GM18517 (cell line): Measurements from ENCODE around the gene FYB1.
"Not testable (repeated sequence)": the region's sequence is repeated elsewhere in the genome, so short reads cannot be mapped to it uniquely, and the experiment has no call there.

Source experiments
- ATAC-seq: cut with Tn5 transposase; IDR thresholded peaks from one replicate; pipeline ENCODE4 v1.9.1; 2021; ENCODE audit warnings: mild to moderate bottlenecking, moderate library complexity; ENCODE audit not compliant: unreplicated experiment

FYB1 gene

DNA sequence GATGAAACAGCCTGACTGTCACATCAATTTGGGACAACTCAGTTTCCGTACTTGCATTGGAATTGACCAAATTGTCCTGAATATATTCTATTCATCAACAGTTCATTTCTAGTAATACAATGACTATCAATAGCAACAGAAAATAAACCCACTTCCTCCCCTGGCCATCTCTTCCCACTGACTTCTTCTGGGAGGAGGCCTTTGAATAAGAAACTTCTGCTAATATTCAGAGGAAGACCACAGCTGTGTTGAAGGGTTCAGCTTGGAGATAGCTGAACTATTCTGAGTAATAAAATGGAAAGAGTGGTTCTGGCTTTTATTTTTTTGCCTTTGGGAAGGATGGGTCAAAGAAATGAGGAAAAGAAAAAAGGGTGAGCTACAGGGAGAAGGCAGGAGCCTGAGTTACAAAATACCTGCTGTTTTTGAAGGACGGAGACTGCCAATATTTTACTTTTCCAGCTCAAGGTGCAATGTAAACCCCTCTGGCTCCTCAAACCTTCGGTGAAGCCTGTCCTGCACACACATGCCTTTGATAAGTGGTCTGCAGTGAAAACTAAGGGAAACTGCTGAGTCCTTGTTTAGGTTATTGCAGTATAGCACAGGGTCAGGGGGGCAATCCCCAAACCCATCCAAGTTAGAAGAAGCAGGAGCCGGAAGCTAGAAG lies 29.9 kb downstream of the FYB1 start:
- no peak for ATAC-seq

DNA sequence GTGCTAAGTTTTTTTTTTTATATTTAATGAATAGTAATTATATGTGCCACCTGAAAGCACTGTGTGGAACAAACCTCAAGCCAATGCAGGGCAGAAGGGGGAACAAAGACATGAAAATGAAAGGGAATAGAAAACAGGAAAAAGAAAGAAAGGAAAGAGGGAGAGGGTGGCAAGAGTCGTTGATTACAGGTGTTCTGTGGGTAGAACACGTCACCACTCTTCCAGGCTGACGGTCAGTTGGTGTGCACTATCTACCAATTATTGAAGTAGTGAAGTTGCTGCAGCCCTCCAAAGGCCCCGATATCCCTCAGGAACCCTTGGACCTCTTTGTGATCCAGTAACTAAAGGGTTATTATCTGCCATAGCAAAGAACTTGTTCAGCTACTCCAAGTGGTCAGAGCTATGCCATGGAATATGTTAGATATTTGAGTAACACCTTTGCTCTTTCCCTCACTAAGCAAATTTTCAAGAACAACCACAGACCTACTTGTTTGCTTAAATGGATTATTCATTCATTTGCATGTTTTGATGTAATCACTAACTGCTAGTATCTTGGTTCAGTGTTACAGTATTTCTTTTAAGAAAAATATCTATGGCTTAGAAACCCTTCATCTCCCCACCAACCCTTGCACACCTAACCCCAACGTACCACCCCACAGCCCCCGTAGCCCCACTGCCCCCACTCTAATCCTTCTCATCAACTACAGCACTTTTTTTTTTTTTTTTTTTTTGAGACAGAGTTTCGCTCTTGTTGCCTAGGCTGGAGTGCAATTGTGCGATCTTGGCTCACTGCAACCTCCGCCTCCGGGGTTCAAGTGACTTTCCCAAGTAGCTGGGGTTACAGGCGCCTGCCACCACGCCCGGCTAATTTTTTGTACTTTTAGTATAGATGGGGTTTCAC lies 31.3 kb downstream of the FYB1 start:
- no peak for ATAC-seq

DNA sequence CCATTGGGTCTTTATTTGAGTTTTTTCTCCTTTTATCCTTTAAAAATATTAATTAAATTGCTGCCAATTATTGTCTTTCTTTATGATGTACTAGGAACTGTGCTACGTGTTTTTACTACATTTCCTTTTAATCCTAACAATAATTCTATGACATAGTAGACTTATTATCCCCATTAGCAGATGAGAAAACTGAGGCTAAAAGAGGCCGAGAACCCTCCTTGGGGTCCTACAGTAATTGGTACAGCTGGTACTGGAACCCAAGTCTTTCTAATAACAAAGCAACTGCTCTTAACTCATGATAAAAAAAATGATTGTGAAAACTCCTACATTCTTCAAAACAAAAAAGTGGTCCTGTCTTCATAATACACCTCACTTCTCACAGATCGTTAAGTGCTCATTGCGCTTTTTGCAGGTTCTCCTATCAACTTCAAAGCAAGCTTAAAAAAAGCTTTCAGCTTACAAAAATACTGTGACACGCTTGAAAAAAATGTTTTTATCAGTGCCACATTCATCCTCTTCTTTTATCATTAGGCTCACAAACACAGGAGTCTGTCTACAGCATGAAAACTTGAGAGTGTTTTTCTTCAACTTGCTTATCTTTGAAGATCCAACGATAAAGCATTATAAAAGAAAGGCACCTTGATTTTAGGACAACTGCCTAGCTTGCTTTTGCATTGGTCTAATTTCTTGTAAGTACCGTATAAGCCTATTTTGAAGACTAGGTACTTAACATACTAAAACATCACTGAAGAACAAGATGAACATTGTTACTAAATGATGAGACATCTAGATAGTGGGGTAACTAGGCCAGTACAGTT lies 32.4 kb downstream of the FYB1 start:
- no peak for ATAC-seq

DNA sequence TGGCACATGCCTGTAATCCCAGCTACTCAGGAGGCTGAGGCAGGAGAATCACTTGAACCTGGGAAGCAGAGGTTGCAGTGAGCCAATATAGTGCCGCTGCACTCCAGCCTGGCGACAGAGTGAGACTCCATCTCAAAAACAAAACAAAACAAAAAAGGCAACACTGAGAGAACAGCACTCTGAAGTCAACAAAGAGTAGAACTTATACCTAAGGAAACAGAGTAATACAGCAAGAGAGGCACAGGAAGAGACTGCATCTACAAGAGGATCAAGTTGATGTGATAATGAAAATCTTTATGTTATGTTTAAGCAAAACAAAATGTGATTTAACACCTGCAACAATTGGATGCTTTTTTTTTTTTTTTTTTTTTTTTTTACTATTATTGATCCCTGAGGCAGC lies 33.1 kb downstream of the FYB1 start:
- ATAC-seq, result no peak

DNA sequence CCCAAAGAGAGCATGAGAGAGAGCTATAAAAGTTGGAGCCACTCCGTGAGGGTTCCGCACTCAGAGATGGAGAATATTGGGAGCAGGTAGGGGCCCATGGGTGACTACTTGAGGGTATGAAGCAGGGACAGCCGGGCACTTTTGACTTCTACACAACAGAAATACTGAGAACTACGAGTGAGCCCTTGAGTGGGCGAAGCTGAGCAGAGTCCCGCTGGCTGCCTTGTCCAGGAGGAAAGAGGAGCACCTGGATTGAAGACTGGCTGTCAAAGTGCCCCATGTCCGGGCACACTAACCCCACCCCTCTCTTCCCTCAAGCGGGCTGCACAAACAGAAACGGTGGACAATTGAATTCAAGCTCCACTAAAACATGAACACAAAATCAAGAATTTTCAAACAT lies 33.6 kb downstream of the FYB1 start:
- no peak for ATAC-seq

DNA sequence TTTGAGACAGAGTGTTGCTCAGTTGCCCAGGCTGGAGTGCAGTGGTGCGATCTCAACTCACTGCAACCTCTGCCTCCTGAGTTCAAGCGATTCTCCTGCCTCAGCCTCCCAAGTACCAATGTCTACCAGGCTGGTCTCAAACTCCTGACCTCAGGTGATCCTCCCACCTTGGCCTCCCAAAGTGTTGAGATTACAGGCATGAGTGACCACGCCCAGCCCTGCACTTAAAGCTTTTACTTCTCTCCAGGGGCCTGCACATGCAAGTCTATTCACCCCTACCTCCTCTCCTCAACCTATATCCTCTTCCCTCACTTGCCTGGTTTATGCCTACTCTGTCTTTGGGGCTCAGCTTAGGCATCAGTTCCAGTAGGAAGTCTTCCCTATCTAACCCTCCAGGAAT lies 39.8 kb downstream of the FYB1 start:
- not testable (repeated sequence) for ATAC-seq

DNA sequence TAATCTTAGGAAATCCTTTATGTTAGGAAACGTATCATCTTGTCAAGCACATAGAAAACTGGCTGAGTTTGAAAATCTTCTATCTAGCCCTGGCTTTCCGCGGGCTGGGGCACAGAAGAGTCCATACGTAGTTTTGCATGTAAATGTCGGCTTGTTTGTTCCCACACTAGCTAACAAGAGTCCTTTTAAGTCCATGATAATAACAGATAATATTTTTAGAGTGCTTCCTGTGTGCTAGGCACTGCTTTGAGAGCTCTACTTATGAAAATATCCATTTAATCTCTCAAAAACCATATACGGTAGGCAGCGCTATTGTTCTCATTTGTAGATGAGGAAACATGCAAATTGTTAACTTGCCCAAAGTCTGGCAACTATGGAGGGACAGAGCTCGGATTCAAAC lies 40.5 kb downstream of the FYB1 start:
- ATAC-seq, result no peak

DNA sequence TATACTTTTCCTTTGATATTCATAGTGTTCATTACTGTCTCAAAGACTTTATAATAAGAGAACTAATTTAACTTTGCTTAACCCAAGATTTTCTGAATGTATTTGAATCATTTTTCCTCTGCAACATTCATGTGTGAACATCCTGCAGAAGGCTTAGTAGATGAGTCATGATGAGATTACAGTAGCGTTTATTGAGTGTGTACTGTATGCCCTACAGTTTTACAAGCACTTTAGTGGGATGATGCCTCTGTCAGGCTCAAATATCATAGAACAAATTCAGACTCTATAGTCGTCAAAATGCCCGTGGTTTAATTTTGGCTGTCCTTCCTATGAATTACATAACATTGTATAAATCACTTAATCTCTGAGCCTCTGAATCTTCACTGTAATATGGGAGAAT lies 41.2 kb downstream of the FYB1 start:
- ATAC-seq, result no peak

DNA sequence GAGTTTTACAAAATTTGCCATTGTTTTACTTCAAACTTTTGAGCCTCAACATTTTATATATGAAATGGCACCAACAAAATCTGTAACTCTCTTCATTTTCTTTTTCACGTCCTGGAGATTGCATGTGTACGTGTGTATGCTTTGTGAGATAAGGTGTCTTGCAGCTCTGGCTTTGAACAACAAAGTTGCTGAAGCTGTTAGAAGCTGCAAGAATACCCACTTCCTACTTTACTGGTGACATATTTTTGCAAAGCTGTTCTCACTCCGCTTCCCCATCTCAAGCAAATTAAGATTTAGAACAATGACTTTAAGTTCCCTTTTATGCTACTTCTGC lies 41.8 kb downstream of the FYB1 start:
- peak; percentile 55 for ATAC-seq

DNA sequence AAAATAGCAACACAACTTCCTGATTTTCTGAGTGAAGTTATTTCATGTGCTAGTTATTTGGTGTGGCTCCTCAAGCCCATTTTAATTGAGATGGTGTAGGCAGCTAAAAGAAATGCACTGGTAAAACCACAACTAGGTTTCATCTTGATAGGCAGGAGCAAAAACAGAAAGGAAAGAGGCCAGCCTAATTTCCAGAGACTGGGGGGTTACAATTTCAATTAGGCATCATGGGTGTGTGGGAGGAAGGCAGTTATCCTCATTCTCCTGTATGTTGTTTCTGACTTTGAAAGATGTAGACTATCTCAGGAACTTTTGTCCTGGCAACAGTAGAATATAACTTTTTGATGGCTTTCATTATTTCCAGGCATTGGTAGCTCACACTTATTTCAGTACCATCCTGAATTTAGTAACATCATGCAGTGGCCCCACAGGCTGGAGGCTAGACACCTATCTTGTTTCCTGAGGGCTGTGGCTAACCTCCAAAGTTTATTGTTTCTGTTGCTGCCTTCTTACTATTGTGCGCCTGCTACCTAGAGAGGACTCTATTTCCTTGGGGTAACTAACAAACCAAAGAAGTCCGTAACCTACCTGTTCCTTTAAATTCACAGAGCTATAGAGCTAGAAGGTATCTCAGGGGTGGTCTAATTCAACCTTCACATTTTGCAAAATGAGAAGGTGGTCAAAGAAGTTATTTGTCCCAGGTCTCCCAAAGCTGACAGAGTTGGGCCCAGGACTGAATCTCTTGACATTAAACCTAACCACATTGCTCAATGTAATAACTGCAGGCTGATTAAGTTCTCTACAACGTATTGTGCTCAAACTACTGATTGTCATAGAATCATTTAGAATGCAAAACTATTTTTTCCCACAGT lies 42.4 kb downstream of the FYB1 start:
- peak; percentile 27 for ATAC-seq

DNA sequence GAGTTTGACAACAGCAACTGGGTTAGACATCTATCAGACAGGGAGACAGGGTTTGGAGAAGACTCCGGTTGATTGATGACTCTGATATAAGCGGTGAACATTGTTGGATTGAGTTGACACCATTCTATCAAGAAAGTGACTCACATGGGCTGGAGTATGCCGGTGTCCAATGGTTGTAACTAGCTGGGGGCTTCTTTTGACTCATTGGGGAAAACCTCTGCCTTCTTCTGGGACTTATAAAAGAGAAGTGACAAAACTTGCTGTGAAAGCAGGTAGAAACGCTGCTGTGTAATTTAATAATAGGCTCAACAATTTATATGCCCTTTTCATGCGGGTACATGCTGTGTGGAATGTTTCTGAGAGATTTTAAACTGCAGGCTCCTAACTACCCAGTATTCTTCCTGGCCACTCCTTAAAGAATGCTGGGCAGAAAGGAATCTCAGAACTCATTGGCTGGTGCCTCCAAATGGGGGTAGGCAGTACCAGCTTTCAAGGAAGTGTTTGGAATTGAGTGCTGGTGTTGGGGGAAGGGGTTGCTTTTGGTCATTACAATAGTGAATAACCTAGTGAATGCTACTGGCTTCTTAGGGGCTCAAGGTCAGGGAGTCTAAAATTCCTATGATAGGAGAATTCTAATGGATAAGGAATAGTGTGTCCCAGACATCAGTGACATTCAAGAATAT lies 43.9 kb downstream of the FYB1 start:
- ATAC-seq, result no peak

DNA sequence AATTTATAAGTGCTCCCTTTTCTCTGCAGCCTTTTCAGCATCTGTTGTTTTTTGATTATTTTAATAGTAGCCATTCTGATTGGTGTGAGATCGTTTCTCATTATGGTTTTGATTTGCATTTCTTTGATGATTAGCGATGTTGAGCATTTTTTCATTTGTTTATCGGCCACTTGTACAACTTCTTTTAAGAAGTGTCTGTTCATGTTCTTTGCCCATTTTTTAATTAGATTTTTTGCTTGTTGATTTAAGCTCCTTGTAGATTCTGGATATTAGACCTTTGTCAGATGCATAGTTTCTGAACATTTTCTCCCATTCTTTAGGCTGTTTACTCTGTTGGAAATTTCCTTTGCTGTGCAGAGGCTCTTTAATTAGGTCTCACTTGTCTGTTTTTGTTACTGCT lies 46.3 kb downstream of the FYB1 start:
- ATAC-seq, result no peak

DNA sequence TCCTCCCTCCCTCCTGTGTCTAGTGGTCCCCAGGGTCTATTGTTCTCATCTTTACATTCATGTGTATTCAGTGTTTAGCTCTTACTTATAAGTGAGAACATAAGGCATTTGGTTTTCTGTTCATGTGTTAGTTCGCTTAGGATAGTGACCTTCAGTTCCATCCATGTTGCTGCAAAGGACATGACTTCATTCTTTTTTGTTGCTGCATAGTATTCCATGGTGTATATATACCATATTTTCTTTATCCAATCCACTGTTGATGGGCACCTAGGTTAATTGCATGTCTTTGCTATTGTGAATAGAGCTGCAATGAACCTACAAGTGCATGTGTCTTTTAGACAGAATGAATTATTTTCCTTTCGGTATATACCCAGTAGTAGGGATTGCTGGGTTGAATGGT lies 46.8 kb downstream of the FYB1 start:
- no peak for ATAC-seq

DNA sequence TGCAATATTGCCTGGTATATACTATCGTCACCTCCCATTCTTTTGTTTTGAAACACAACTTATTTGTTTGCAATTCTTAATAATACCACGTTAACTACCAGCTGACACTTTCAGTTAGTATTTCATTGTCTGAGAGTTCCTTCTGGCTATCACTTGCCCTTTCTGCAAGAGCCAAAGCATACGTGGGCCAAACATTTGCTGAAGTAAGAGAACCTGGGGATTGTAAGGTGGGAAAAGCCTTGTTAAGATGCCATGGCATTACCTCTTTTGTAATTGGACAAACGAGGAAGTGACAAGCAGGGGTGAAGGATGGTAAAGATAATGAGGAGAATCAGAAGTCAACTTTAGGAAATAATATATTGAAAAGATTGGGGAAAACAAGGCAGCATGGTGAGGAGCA lies 47.7 kb downstream of the FYB1 start:
- ATAC-seq, result no peak

DNA sequence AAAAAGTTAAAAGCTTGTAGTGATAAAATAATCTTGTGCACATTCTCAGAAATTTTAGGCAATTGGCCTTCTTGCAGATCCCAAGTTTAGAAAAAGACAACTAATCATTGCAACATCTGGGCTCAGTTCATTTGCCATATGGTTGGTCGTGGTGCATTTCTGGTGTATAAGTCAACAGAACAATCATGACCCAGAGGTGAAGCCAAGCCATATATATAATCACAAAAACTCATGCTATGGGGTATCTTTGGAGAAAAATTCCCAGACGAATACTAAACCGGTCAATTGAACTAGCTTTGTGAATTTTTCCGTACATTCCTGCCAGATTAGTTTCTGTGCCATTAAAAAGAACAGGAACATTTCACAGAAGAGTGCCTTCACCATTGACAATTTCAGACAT lies 50.3 kb downstream of the FYB1 start:
- ATAC-seq, result no peak

DNA sequence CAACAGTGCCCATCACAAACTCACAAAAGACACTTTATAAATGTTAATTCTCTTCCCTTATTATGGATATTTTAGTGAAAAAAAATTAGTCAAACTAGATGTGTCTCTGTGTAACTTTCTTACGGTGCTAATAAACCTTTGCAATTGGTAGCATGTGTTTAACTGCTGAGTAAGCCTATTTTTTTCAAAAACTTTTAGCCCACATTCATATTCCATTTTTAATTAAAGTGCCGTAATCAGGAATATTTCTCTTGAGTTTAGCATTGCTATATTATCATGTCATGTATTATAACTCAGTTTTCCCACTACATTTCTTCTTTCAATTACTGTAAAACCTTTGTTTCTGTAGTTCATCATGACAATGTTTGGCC lies 51.4 kb downstream of the FYB1 start:
- no peak for ATAC-seq

DNA sequence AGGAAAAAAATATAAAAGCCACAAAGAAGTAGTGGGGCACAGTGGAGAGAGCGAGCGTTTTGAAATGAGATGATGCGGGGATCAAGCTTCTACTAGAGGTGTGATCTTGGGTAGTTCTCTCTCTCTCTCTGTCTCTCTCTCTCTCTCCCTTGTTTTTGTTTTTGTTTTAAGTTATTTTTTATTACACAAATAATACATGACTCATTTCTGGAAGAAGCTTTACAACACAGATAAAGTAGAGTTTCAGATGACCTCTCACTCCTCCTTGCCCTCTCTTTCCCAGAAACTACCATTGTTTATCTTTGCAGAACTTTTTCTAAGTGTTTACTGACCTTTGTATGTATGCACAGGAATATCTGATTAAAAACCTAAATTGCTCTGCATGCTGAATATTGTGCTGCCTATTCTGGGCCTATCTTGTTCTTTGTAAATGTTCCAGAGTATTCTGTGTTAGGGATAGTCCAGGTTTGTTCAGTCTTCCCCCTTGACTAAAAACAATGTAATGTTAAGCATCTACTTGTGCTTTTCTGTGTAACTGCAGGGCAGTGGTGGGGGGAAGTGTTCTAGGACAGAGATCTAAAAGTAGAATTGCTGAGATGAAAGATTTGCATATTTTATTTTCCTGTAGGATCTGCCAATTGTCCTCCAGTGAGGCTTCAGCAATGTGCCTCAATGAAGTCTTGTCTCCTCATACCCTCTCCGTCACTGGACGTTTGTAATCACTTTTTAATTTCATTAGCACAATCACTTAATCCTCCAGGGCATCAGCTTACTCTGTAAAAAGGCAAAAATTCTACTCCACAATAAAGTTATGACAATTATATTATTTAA lies 52.0 kb downstream of the FYB1 start:
- no peak for ATAC-seq

DNA sequence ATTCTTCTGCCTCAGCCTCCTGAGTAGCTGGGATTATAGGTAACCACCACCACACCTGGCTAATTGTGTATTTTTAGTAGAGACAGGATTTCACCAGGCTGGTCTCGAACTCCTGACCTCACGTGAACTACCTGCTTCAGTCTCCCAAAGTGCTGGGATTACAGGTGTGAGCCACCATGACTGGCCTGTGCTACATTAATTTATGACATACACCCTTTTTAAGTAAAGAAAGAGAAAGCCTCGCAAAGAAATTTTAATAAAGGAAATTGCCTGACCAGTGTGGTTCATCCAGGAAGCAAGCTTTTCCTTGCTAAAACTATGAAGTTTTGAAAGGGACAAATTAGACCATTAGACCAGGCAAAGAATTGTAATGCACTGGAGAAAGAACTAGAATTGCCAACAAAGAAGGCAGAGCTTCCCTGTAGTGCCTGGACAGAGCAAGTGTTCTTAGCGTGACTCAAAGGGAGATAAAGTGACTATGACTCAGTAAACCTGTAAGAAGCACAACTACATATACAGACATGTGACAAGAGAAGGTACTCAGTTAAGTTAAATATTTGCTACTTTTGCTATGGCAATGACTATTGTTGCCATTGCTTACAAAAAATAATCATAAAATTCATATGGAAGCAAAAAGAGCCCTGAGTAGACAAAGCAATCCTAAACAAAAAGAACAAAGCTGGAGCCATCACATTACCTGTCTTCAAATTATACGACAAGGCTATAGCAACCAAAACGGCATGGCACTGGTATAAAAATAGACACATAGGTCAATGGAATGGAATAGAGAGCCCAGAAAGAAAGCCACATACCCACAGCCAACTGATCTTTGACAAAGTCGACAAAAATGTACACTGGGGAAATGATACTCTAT lies 54.6 kb downstream of the FYB1 start:
- no peak for ATAC-seq
